HG03521 (cell line): ENCODE data around the gene H19.

ENCODE experiments used
- ATAC-seq: cut with Tn5 transposase; IDR thresholded peaks from one replicate; pipeline ENCODE4 v1.9.1; 2021; ENCODE audit warnings: mild to moderate bottlenecking, moderate library complexity; ENCODE audit not compliant: unreplicated experiment

The H19 gene

GRCh38 chr11:1987024-1987423, 10.6 kb downstream of the H19 start:
- no peak for ATAC-seq

- no peak for ATAC-seq
These were observed 14.1 kb downstream of the H19 start for GRCh38 chr11:1983601-1983961.

GRCh38 chr11:1982873-1983600, 14.6 kb downstream of the H19 start:
- ATAC-seq: no peak

- ATAC-seq: no peak
These were observed 18.0 kb downstream of the H19 start for GRCh38 chr11:1979607-1980006.

- ATAC-seq: no peak
These were observed 18.7 kb downstream of the H19 start for GRCh38 chr11:1978720-1979473.

- ATAC-seq: no peak
These were observed 22.5 kb downstream of the H19 start for GRCh38 chr11:1975185-1975584.

- ATAC-seq: no peak
These were observed 26.7 kb downstream of the H19 start for GRCh38 chr11:1970956-1971355.

- no peak for ATAC-seq
These were observed 27.9 kb downstream of the H19 start for GRCh38 chr11:1969776-1970175.

- no peak for ATAC-seq
These were observed 28.6 kb downstream of the H19 start for GRCh38 chr11:1969035-1969434.

- no peak for ATAC-seq
These were observed 29.1 kb downstream of the H19 start for GRCh38 chr11:1968454-1969002.

- ATAC-seq: no peak
These were observed 29.9 kb downstream of the H19 start for GRCh38 chr11:1967641-1968225.

- ATAC-seq: no peak
These were observed 31.1 kb downstream of the H19 start for GRCh38 chr11:1966531-1966930.

GRCh38 chr11:1964955-1965354, 32.7 kb downstream of the H19 start:
- ATAC-seq: no peak

- no peak for ATAC-seq
These were observed 33.3 kb downstream of the H19 start for GRCh38 chr11:1964348-1964747.

- no peak for ATAC-seq
These were observed 33.8 kb downstream of the H19 start for GRCh38 chr11:1963864-1964263.

- ATAC-seq: no peak
These were observed 37.9 kb downstream of the H19 start for GRCh38 chr11:1959786-1960185.

- no peak for ATAC-seq
These were observed 39.3 kb downstream of the H19 start for GRCh38 chr11:1958367-1958766.

GRCh38 chr11:1953489-1954266, 44.0 kb downstream of the H19 start:
- no peak for ATAC-seq

GRCh38 chr11:1952806-1953482, 44.7 kb downstream of the H19 start:
- ATAC-seq: no peak

- no peak for ATAC-seq
These were observed 47.7 kb downstream of the H19 start for GRCh38 chr11:1949922-1950321.

GRCh38 chr11:1949302-1949701, 48.3 kb downstream of the H19 start:
- ATAC-seq: no peak
